KBM-7 (cell line): ENCODE results near the gene FXYD5.
A peak's percentile ranks its signal among the peaks of the same experiment; 100 is the strongest.
"Not testable (repeated sequence)": the region's sequence is repeated elsewhere in the genome, so short reads cannot be mapped to it uniquely, and the experiment has no call there.

Experiments
- DNase-seq: peaks from one replicate; pipeline ENCODE4 v3.0.0-alpha.2; 2015
- in situ Hi-C: fragments of 300-500 bp; cut with MboI; formaldehyde crosslinking; loops from 2 replicates; pipeline ENCODE4 v1.14.3; 2020; ENCODE audit warnings: low sequenced_read_pairs, low pct_unique_long_range_greater_than_20kb, mixed read lengths

Gene FXYD5

GRCh38 chr19:35151273-35152065, 3.1 kb upstream of the FXYD5 start:
- in situ Hi-C loops, result no loop called here
- DNase-seq, result no peak

- DNase-seq, in situ Hi-C loops: not testable (repeated sequence)
Observed at GRCh38 chr19:35153129-35153522, 1.4 kb upstream of the FXYD5 start.

GRCh38 chr19:35153701-35154524, 622 bp upstream of the FXYD5 start:
- in situ Hi-C loops, result no loop called here
- DNase-seq, result peak; percentile 64

DNA sequence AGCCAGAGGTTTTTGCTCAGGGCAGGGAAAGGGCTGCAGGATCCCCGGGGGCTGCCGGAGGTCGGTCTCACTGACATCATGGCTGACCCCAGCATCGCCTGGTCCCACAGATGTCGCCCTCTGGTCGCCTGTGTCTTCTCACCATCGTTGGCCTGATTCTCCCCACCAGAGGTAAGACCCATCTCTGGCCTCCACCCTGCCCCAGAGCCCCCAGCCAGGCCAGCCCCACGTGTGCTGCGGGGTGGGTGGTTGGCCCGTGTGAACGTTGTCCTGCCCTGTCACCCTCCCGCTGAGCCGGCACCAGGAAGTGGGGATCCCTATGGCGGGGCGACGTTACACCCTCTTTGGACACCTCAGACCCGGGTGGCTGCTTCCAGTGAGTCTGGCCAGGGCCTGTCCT, 906 bp downstream of the FXYD5 start:
- no peak for DNase-seq

GRCh38 chr19:35155981-35156672, 1.6 kb downstream of the FXYD5 start:
- in situ Hi-C loops, result no loop called here
- no peak for DNase-seq

More for the DNA sequence above, 906 bp downstream of the FXYD5 start:
- in situ Hi-C loops, result no loop called here

- no peak for DNase-seq
- in situ Hi-C loops, result no loop called here
Observed at GRCh38 chr19:35156673-35157014, 2.1 kb downstream of the FXYD5 start.

- no peak for DNase-seq
- in situ Hi-C loops, result no loop called here
Observed at GRCh38 chr19:35157431-35157830, 2.9 kb downstream of the FXYD5 start.

GRCh38 chr19:35159606-35160005, 5.1 kb downstream of the FXYD5 start:
- no peak for DNase-seq
- in situ Hi-C loops, result no loop called here

DNA sequence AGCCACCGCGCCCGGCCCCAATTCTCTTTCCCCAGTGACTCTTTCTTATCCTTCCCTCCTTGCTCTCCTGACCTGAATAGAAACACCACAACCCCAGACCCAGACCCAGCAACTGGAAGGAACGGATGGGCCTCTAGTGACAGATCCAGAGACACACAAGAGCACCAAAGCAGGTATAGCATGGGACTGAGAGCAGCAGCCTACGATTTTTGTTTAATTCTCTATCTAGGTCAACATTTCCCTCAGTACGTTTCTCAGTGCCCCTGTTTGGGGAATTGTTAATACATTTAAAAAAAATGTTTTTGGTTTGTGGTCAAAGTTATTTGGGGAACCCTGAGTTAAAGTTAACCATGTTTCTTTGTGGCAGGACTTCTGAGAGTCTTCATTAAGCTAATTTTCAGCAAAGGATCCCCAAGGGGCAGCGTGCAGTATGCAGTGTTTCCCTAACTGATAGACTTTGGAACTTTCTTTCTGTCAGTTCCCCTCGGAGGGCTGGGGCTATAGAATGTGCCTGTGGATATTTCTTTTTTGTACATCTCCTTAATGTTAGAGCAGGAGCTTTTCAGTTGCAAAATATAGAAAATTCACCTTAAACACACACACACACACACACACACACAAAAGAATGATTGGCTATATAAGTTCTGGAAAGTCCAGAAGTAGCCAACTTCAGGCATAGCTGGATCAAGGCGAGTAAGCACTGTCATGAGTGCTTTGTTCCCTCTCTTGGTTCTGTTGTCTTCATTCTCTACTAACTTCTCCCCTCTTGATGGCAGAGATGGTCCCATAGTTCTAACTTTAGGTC, 6.3 kb downstream of the FXYD5 start:
- DNase-seq, result no peak
- in situ Hi-C loops, result no loop called here

DNA sequence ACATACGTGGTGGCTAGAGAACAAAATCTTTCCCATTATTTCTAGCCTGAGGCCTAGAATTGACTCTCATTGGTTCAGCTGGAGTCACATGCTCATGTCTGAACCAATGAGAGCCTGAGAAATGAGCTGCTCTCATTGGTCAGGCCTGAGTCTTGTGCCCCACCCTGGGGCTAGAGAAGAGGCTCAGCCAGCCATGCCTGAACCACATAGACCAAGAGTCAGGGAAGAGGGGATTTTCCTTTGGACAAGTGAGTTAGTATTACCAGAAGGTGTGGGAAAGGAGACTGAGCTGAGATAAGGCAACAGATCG, 6.9 kb downstream of the FXYD5 start:
- DNase-seq, result no peak
- in situ Hi-C loops, result no loop called here

DNA sequence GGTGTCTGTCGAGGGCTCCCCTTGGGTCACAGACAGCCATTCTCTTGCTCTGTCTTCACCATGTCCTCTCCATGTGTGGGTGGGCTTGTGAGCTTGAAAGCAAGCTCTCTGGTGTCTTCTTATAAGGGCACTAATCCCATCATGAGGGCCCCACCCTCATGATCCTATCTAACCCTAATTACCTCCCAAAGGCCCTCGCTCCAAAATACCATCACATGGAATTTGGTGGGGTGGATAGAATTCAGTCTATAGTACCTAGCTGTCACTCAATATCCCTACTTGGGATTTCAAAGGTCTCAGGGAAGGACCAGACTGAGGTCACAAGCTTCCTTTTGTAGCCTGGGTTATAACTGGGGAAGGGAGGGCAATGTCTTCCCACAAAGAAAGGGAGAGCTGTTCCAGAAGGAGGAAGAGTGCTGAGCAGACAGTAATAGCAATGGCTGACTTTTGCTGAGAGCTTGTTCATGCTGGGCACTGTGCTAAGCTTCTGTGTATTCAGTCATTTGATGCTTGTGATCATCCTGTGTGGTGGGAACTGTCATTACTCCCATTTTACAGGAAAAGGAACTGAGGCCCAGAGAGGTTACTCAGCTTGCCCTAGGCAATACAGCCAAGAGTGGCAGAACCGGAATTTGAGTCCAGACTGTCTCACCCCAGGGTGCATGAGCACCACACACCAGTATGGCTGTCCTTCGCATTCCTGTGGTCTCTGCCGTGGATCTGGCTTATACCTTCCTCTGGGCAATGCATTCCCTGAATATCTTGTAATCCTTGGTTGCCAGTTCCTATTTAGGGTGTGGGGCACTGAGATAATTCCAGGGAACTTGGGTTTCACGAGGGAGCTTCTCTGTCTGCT, 8.2 kb downstream of the FXYD5 start:
- DNase-seq, result no peak
- in situ Hi-C loops, result no loop called here

DNA sequence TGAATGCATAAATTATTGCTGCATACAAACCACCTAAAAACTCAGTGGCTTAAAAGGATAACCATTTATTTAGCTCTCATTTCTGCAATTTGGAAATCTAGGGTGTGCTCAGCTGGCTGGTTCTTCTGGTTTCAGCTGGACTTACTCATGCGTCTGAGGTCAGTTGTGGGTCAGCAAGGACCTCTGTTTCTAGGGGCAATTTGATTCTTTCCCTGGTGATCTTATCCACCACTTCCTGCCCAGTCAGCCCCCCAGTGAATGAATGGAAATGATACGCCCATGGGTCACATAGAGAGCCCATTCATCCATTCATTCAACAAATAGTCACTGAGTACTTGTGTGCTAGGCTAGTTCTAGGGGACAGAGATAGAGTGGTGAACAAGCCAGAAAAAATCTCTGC, 9.9 kb downstream of the FXYD5 start:
- DNase-seq, result no peak
- in situ Hi-C loops, result no loop called here

DNA sequence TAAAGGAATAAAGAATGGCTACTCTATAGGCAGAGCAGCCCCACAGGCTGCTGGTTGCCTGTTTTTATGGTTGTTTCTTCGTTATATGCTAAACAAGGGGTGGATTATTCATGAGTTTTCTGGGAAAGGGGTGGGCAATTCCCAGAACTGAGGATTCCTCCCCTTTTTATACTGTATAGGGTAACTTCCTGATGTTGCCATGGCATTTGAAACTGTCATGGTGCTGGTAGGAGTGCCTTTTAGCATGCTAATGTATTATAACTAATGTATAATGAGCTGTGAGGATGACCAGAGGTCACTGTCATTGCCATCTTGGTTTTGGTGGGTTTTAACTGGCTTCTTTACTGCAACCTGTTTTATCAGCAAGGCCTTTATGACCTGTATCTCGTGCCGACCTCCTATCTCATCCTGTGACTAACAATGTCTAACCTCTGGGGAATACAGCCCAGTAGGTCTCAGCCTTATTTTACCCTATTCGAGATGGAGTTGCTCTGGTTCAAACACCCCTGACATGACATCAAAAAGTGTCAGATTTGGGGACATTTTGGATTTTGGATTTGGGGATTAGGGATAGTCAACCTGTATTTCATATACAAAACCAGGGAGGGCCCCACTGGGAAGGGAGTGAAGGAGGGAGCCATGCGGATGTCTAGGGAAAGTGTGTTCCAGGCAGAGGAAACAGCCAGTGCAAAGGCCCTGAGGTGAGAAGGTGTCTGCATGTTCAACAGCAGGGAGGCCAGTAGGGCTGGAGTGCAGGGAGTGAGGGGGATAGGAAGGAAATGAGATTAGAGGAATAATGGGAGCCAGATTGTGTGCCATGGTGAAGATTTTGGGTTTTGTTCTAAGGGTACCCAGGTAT, 10.9 kb downstream of the FXYD5 start:
- in situ Hi-C loops, result no loop called here

GRCh38 chr19:35166100-35167063, 11.8 kb downstream of the FXYD5 start:
- in situ Hi-C loops, result no loop called here

More for the DNA sequence above, 10.9 kb downstream of the FXYD5 start:
- no peak for DNase-seq

DNA sequence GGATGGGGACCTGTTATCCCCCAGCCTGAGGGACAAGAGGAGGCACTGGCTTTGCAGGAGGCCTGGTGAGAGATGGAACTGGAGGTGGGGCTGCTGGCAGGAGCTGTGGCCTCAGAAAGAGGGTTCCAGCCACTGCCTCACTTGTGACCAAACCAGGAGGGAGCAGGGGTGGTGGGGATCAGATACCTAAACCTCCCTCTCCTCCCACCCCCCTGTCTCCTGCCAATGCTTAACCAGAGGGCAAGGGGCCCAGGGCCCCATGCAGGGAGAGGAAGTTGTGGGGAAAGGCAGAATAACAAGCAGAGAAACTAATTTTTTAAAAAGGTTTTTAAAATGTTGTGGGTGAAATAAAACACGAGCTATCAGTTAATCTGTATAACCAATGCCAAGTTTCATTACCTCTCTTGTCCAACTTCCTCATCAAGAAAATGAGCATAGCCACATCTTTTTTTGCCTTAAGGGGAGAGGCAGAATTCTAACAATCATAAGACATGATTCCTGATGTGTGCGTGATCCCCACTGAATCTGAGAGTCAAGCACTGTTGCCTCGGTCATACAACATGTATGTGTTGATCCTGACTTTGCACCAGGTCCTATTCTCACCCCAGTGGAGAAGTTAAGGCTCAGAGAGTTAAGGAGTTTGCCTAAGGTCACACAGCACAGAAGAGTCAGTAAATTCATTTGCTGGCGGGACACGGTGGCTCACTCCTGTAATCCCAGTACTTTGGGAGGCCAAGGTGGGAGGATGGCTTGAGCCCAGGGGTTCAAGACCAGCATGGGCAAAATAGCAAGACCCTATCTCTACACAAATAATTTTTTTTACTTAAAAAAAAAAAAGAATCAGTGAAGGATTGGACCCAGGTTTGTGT, 12.9 kb downstream of the FXYD5 start:
- in situ Hi-C loops, result no loop called here
- DNase-seq, result peak; percentile 89

More at GRCh38 chr19:35166100-35167063, 11.8 kb downstream of the FXYD5 start:
- DNase-seq, result no peak

- in situ Hi-C loops, result no loop called here
- no peak for DNase-seq
Observed at GRCh38 chr19:35168196-35168595, 13.7 kb downstream of the FXYD5 start.
